ENCODE results near the gene DCST1. TPM values are rescaled to one million over a fixed set of nuclear protein-coding genes. Genes with fewer than 3 reads are reported as not detected.

The DCST1 gene
- total RNA-seq, 2 donors from 2014 or later, result not detected

DNA sequence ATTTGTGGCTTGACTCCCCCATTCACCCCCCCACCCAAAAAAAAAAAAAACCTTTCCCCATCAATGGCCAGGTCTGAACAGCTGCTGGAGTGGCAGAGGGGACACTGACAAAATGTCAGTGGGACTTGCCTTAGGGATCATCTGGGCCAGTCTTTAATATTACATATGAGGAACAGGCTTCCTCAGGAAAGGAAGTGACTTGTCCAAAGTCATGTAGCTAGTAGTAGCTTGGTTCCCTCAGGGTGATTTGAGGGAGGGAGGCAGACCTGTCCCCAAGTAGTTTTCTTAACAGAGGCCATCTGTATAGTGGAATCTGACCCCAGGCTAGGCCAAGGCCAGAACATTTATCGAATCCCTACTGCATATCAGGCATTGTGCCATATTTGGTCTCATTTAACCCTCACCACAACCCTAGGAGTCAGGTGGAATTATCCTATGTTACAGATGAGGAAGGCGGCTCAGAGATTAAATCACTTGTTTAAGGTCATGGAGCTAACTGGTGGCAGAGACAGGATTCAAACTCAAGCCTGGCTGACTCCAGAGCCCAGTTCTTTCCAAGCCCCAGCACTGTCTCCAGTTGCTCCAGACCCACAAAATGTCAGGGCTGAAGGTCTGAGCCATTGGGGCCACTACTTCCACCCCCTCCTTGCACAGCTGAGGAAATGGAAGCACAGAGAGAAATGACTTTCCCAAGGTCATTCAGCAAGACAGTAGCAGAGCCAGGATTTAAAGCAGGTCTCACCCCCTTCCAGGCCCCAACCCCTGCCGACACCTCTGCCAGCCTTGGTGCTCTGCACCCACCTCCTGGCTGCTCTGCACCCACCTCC is 20.6 kb upstream of the DCST1 start:
- Histone ChIP-seq H3K36me3 (ENCODE audit: control insufficient read depth, insufficient read depth, low read length) (peaks cover 10% of the 10 kb centered on the region), H3K27me3 (ENCODE audit: control insufficient read depth, insufficient read depth, low read length, poor library complexity, severe bottlenecking) (no peaks in the 10 kb centered on the region), H3K9me3 (ENCODE audit: control insufficient read depth, low read length) (no peaks in the 10 kb centered on the region), H3K27ac (ENCODE audit: low read depth, low read length) (no peak overlapping the region), H3K4me3 (ENCODE audit: low read length) (no peak overlapping the region), H3K9ac (ENCODE audit: extremely low read depth, low read length, poor library complexity, severe bottlenecking) (no peak overlapping the region), H3K4me1 (ENCODE audit: control insufficient read depth, insufficient read depth, low read length) (no peaks in the 10 kb centered on the region)
- Mint-ChIP-seq H3K9me3 (no peaks in the 10 kb centered on the region), H3K27me3 (ENCODE audit: insufficient read depth) (no peaks in the 10 kb centered on the region), H3K27ac (no peak overlapping the region), H3K4me1 (peaks cover 14% of the 10 kb centered on the region), H3K36me3 (ENCODE audit: low read depth) (peaks cover 14% of the 10 kb centered on the region), H3K4me3 (no peak overlapping the region)
- 93 to 95% methylated on average over 2 to 3 of the region's 3 CpGs for WGBS, 2 experiments (ENCODE audit: insufficient coverage in 1 of 2, insufficient read length in 1 of 2)
- no peak for DNase-seq
- no peak for TF ChIP-seq CTCF (conservative IDR thresholded peaks at IDR 0.05)

DNA sequence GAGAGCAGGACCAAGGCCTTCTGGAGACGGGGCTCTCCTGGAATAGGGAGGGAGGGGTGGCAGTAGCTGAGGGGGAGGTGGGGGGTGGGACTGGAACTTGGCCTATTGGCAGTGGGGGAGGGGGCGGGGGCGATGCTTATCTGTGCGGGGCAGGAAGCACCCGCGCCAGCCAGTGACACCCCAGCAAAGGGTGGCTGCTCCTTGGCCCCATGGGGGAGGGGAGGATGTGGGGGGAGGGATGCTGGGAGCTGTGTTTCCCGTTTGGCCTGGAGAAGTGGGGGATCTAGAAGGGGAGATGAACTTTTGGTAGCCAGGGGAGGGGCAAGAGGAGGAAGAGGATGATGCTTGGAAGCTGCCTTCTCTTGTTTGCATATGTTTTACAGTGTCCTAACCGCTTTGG is 20.0 kb upstream of the DCST1 start:
- no peaks in the 10 kb centered on the region for H3K27me3 Mint-ChIP-seq (ENCODE audit: insufficient read depth)
- Histone ChIP-seq H3K9ac (ENCODE audit: extremely low read depth, low read length, poor library complexity, severe bottlenecking) (no peak overlapping the region), H3K4me1 (ENCODE audit: control insufficient read depth, insufficient read depth, low read length) (no peaks in the 10 kb centered on the region), H3K36me3 (ENCODE audit: control insufficient read depth, insufficient read depth, low read length) (peaks cover 10% of the 10 kb centered on the region), H3K27ac (ENCODE audit: low read depth, low read length) (no peak overlapping the region), H3K4me3 (ENCODE audit: low read length) (no peak overlapping the region), H3K9me3 (ENCODE audit: control insufficient read depth, low read length) (no peaks in the 10 kb centered on the region), H3K27me3 (ENCODE audit: control insufficient read depth, insufficient read depth, low read length, poor library complexity, severe bottlenecking) (no peaks in the 10 kb centered on the region)
- 88 to 100% methylated on average over 1 to 8 of the region's 8 CpGs for WGBS, 2 experiments (ENCODE audit: insufficient coverage in 1 of 2, insufficient read length in 1 of 2)
- H3K27ac Mint-ChIP-seq, result no peak overlapping the region
- H3K9me3 Mint-ChIP-seq, result no peaks in the 10 kb centered on the region
- DNase-seq, result no peak
- no peak overlapping the region for H3K4me3 Mint-ChIP-seq
- H3K36me3 Mint-ChIP-seq (ENCODE audit: low read depth), result peaks cover 14% of the 10 kb centered on the region
- no peak for TF ChIP-seq CTCF (conservative IDR thresholded peaks at IDR 0.05)
- H3K4me1 Mint-ChIP-seq, result peaks cover 14% of the 10 kb centered on the region

GRCh38 chr1:155014709-155015508 is 18.7 kb upstream of the DCST1 start:
- WGBS, 2 experiments (ENCODE audit: insufficient coverage in 1 of 2, insufficient read length in 1 of 2), result 91 to 94% methylated on average over 24 to 31 of the region's 31 CpGs
- H3K27ac Mint-ChIP-seq, result no peak overlapping the region
- peaks cover 4% of the 10 kb centered on the region for H3K27me3 Mint-ChIP-seq (ENCODE audit: insufficient read depth)

More at GRCh38 chr1:155014709-155015508, 18.7 kb upstream of the DCST1 start:
- Histone ChIP-seq H3K36me3 (ENCODE audit: control insufficient read depth, insufficient read depth, low read length) (peaks cover 10% of the 10 kb centered on the region), H3K4me1 (ENCODE audit: control insufficient read depth, insufficient read depth, low read length) (no peaks in the 10 kb centered on the region), H3K9ac (ENCODE audit: extremely low read depth, low read length, poor library complexity, severe bottlenecking) (no peak overlapping the region), H3K27me3 (ENCODE audit: control insufficient read depth, insufficient read depth, low read length, poor library complexity, severe bottlenecking) (no peaks in the 10 kb centered on the region), H3K9me3 (ENCODE audit: control insufficient read depth, low read length) (no peaks in the 10 kb centered on the region), H3K4me3 (ENCODE audit: low read length) (no peak overlapping the region), H3K27ac (ENCODE audit: low read depth, low read length) (no peak overlapping the region)
- H3K36me3 Mint-ChIP-seq (ENCODE audit: low read depth), result peaks cover 14% of the 10 kb centered on the region
- no peak overlapping the region for H3K4me3 Mint-ChIP-seq
- no peak for DNase-seq
- TF ChIP-seq CTCF (conservative IDR thresholded peaks at IDR 0.05), result no peak
- peaks cover 8% of the 10 kb centered on the region for H3K4me1 Mint-ChIP-seq
- no peaks in the 10 kb centered on the region for H3K9me3 Mint-ChIP-seq

Data from endodermal cell (in vitro differentiated cells).